BLaER1 treated with 17β-estradiol and CSF1 and Interleukin-3, amounts not matched to agents 10 nM and 100 nM (cell line): ENCODE results near the gene DZIP1L.

Experiments
- H3K27ac ChIP-seq, 11 experiments: shearing (Covaris generic); formaldehyde crosslinking; 2 replicates each; pipeline ENCODE4 v1.8.1; 2022
- H3K27me3 ChIP-seq, 11 experiments: shearing (Covaris generic); formaldehyde crosslinking; 2 replicates each; pipeline ENCODE4 v1.8.1; 2022
- H3K36me3 ChIP-seq, 11 experiments: shearing (Covaris generic); formaldehyde crosslinking; 2 replicates each; pipeline ENCODE4 v1.8.1; 2022
- H3K4me1 ChIP-seq, 10 experiments: shearing (Covaris generic); formaldehyde crosslinking; 2 replicates each; pipeline ENCODE4 v1.8.1; 2022
- H3K4me2 ChIP-seq, 11 experiments: shearing (Covaris generic); formaldehyde crosslinking; 2 replicates each; pipeline ENCODE4 v1.8.1; 2022
- H3K4me3 ChIP-seq, 10 experiments: shearing (Covaris generic); formaldehyde crosslinking; 2 replicates each; pipeline ENCODE4 v1.8.1; 2022
- H3K9ac ChIP-seq, 11 experiments: shearing (Covaris generic); formaldehyde crosslinking; 2 replicates each; pipeline ENCODE4 v1.8.1; 2022
- H3K9me3 ChIP-seq, 11 experiments: shearing (Covaris generic); formaldehyde crosslinking; replicated peaks in 1 of 11; 2 replicates each; pipeline ENCODE4 v1.8.1; 2022
- H4K20me1 ChIP-seq, 11 experiments: shearing (Covaris generic); formaldehyde crosslinking; 2 replicates each; pipeline ENCODE4 v1.8.1; 2022
- Cebpa-rat ChIP-seq, 11 experiments: shearing (Covaris generic); IDR thresholded peaks; 2 replicates each; pipeline ENCODE4 v1.8.1; 2022

Gene DZIP1L

GRCh38 chr3:138066383-138066782 lies 49.0 kb downstream of the DZIP1L start:
- H3K9ac ChIP-seq: no peak overlapping the region
- no peak for TF ChIP-seq Cebpa-rat (IDR thresholded peaks at IDR 0.05)
- no peak overlapping the region for H3K27ac ChIP-seq

GRCh38 chr3:138065949-138066348 lies 49.5 kb downstream of the DZIP1L start:
- Histone ChIP-seq H4K20me1 (peaks cover 0 to 2% (median 0%) of the 10 kb centered on the region in 11 experiments; a peak in 1 of 22 replicates), H3K27ac (no peak overlapping the region), H3K36me3 (no peaks in the 10 kb centered on the region), H3K9ac (no peak overlapping the region), H3K27me3 (no peaks in the 10 kb centered on the region), H3K9me3 (no peaks in the 10 kb centered on the region), H3K4me2 (no peak overlapping the region), H3K4me3 (no peak overlapping the region), H3K4me1 (peaks cover 0 to 12% (median 7%) of the 10 kb centered on the region in 10 experiments; a peak in 16 of 20 replicates)
- no peak for TF ChIP-seq Cebpa-rat (IDR thresholded peaks at IDR 0.05)

More at GRCh38 chr3:138066383-138066782, 49.0 kb downstream of the DZIP1L start:
- H4K20me1 ChIP-seq: no peaks in the 10 kb centered on the region
- peaks cover 0 to 7% (median 3%) of the 10 kb centered on the region in 10 experiments; a peak in 14 of 20 replicates for H3K4me1 ChIP-seq
- no peaks in the 10 kb centered on the region for H3K27me3 ChIP-seq
- no peaks in the 10 kb centered on the region for H3K36me3 ChIP-seq
- no peak overlapping the region for H3K4me3 ChIP-seq
- H3K4me2 ChIP-seq: no peak overlapping the region
- H3K9me3 ChIP-seq: no peaks in the 10 kb centered on the region

GRCh38 chr3:138063416-138063815 lies 52.0 kb downstream of the DZIP1L start:
- H4K20me1 ChIP-seq: peaks cover 0 to 4% (median 0%) of the 10 kb centered on the region in 11 experiments; a peak in 1 of 22 replicates
- no peak for TF ChIP-seq Cebpa-rat (IDR thresholded peaks at IDR 0.05)
- H3K27me3 ChIP-seq: no peaks in the 10 kb centered on the region
- H3K9me3 ChIP-seq: no peaks in the 10 kb centered on the region
- no peaks in the 10 kb centered on the region for H3K36me3 ChIP-seq
- H3K4me1 ChIP-seq: peaks cover 0 to 23% (median 18%) of the 10 kb centered on the region in 10 experiments; a peak in 17 of 20 replicates
- no peak overlapping the region for H3K4me3 ChIP-seq
- no peak overlapping the region for H3K9ac ChIP-seq
- no peak overlapping the region for H3K27ac ChIP-seq
- no peak overlapping the region for H3K4me2 ChIP-seq

GRCh38 chr3:138062626-138063025 lies 52.8 kb downstream of the DZIP1L start:
- Histone ChIP-seq H4K20me1 (peaks cover 0 to 4% (median 0%) of the 10 kb centered on the region in 11 experiments; a peak in 1 of 22 replicates), H3K4me1 (peaks cover 0 to 23% (median 18%) of the 10 kb centered on the region in 10 experiments; a peak in 17 of 20 replicates), H3K9me3 (no peaks in the 10 kb centered on the region), H3K27me3 (no peaks in the 10 kb centered on the region), H3K4me2 (no peak overlapping the region), H3K27ac (no peak overlapping the region), H3K4me3 (no peak overlapping the region), H3K36me3 (no peaks in the 10 kb centered on the region), H3K9ac (no peak overlapping the region)
- no peak for TF ChIP-seq Cebpa-rat (IDR thresholded peaks at IDR 0.05)

- H3K4me2 ChIP-seq: 0 out of 22 replicates have a peak overlapping the region, but pooled peaks of 1 of the 11 experiments have one; percentile 70
- no peak overlapping the region for H3K27ac ChIP-seq
- peaks cover 0 to 4% (median 0%) of the 10 kb centered on the region in 11 experiments; a peak in 1 of 22 replicates for H4K20me1 ChIP-seq
- H3K36me3 ChIP-seq: no peaks in the 10 kb centered on the region
- no peak for TF ChIP-seq Cebpa-rat (IDR thresholded peaks at IDR 0.05)
- peaks cover 0 to 23% (median 18%) of the 10 kb centered on the region in 10 experiments; a peak in 17 of 20 replicates for H3K4me1 ChIP-seq
- H3K9ac ChIP-seq: no peak overlapping the region
- no peak overlapping the region for H3K4me3 ChIP-seq
- H3K27me3 ChIP-seq: no peaks in the 10 kb centered on the region
- H3K9me3 ChIP-seq: no peaks in the 10 kb centered on the region
Measured at GRCh38 chr3:138062037-138062436, 53.4 kb downstream of the DZIP1L start.

- peak overlapping the region; percentile 0 to 72 (median 51); a peak in 19 of 22 replicates for H3K4me2 ChIP-seq
- H3K9me3 ChIP-seq: no peaks in the 10 kb centered on the region
- peaks cover 0 to 4% (median 0%) of the 10 kb centered on the region in 11 experiments; a peak in 1 of 22 replicates for H4K20me1 ChIP-seq
- H3K27ac ChIP-seq: peak overlapping the region in 4 of 11 experiments; percentile 14 to 42 (median 28); a peak in 4 of 22 replicates
- H3K4me3 ChIP-seq: no peak overlapping the region
- no peaks in the 10 kb centered on the region for H3K36me3 ChIP-seq
- peaks cover 0 to 23% (median 18%) of the 10 kb centered on the region in 10 experiments; a peak in 17 of 20 replicates for H3K4me1 ChIP-seq
- H3K27me3 ChIP-seq: no peaks in the 10 kb centered on the region
- H3K9ac ChIP-seq: no peak overlapping the region
- TF ChIP-seq Cebpa-rat (IDR thresholded peaks at IDR 0.05): no peak
Measured at GRCh38 chr3:138060792-138061191, 54.6 kb downstream of the DZIP1L start.

GRCh38 chr3:138059261-138059660 lies 56.1 kb downstream of the DZIP1L start:
- Histone ChIP-seq H3K36me3 (no peaks in the 10 kb centered on the region), H3K9me3 (no peaks in the 10 kb centered on the region), H3K4me3 (no peak overlapping the region), H4K20me1 (peaks cover 0 to 4% (median 0%) of the 10 kb centered on the region in 11 experiments; a peak in 1 of 22 replicates), H3K27ac (no peak overlapping the region), H3K27me3 (no peaks in the 10 kb centered on the region), H3K4me2 (no peak overlapping the region), H3K4me1 (peaks cover 0 to 23% (median 18%) of the 10 kb centered on the region in 10 experiments; a peak in 17 of 20 replicates), H3K9ac (no peak overlapping the region)
- no peak for TF ChIP-seq Cebpa-rat (IDR thresholded peaks at IDR 0.05)

GRCh38 chr3:138057384-138057783 lies 58.0 kb downstream of the DZIP1L start:
- H3K9me3 ChIP-seq: no peaks in the 10 kb centered on the region
- no peak overlapping the region for H3K9ac ChIP-seq
- H3K27me3 ChIP-seq: no peaks in the 10 kb centered on the region
- H4K20me1 ChIP-seq: peaks cover 0 to 4% (median 0%) of the 10 kb centered on the region in 11 experiments; a peak in 1 of 22 replicates
- no peak overlapping the region for H3K4me3 ChIP-seq
- H3K4me1 ChIP-seq: peaks cover 0 to 23% (median 18%) of the 10 kb centered on the region in 10 experiments; a peak in 17 of 20 replicates
- H3K4me2 ChIP-seq: no peak overlapping the region
- no peaks in the 10 kb centered on the region for H3K36me3 ChIP-seq
- no peak overlapping the region for H3K27ac ChIP-seq
- no peak for TF ChIP-seq Cebpa-rat (IDR thresholded peaks at IDR 0.05)

GRCh38 chr3:138054057-138054456 lies 61.4 kb downstream of the DZIP1L start:
- no peak for TF ChIP-seq Cebpa-rat (IDR thresholded peaks at IDR 0.05)
- no peaks in the 10 kb centered on the region for H3K36me3 ChIP-seq
- H4K20me1 ChIP-seq: no peaks in the 10 kb centered on the region
- H3K4me1 ChIP-seq: no peaks in the 10 kb centered on the region
- H3K4me2 ChIP-seq: no peak overlapping the region
- no peaks in the 10 kb centered on the region for H3K9me3 ChIP-seq
- no peaks in the 10 kb centered on the region for H3K27me3 ChIP-seq
- no peak overlapping the region for H3K4me3 ChIP-seq
- H3K27ac ChIP-seq: no peak overlapping the region
- H3K9ac ChIP-seq: no peak overlapping the region
